Osteoblast (primary cell): ENCODE results near the gene SNW1. TPM values are rescaled to one million over a fixed set of nuclear protein-coding genes. Genes with fewer than 3 reads are reported as not detected.

ENCODE experiments used
- DNase-seq: peaks from one replicate; pipeline ENCODE4 v3.0.0; 2011; ENCODE audit warnings: low spot score, mixed read lengths; ENCODE audit not compliant: insufficient read length; ENCODE audit errors: missing footprints
- H2AFZ ChIP-seq: 2 replicates; pipeline ENCODE4 v1.6.0; 2011; ENCODE audit warnings: mild to moderate bottlenecking, low read length
- H3K27ac ChIP-seq: 2 replicates; pipeline ENCODE4 v1.5.1; 2011; ENCODE audit warnings: mild to moderate bottlenecking, low read depth, low read length, moderate library complexity
- H3K27me3 ChIP-seq: 2 replicates; pipeline ENCODE4 v1.6.0; 2012; ENCODE audit warnings: mild to moderate bottlenecking, control low read depth, inconsistent platforms, low read length, moderate library complexity; ENCODE audit not compliant: insufficient read depth
- H3K36me3 ChIP-seq: 2 replicates; pipeline ENCODE4 v1.5.1; 2011; ENCODE audit warnings: mild to moderate bottlenecking, low read length, control low read depth, moderate library complexity; ENCODE audit not compliant: insufficient read depth
- H3K4me1 ChIP-seq: 2 replicates; pipeline ENCODE4 v1.5.1; 2011; ENCODE audit warnings: mild to moderate bottlenecking, low read length, control low read depth, moderate library complexity; ENCODE audit not compliant: insufficient read depth
- H3K4me2 ChIP-seq: 2 replicates; pipeline ENCODE4 v1.6.0; 2011; ENCODE audit warnings: mild to moderate bottlenecking, low read length; ENCODE audit not compliant: insufficient read depth
- H3K4me3 ChIP-seq: fragments of 200-600 bp; sonication (generic); 3 replicates; pipeline ENCODE4 v1.5.1; 2012; ENCODE audit warnings: mild to moderate bottlenecking, low read length, inconsistent platforms; ENCODE audit not compliant: insufficient read depth
- H3K79me2 ChIP-seq: 2 replicates; pipeline ENCODE4 v1.6.0; 2012; ENCODE audit warnings: mild to moderate bottlenecking, low read length, control low read depth, inconsistent platforms; ENCODE audit not compliant: insufficient read depth
- H3K9me3 ChIP-seq: 2 replicates; pipeline ENCODE4 v1.5.1; 2011; ENCODE audit warnings: low read depth, low read length, control low read depth
- H4K20me1 ChIP-seq: 2 replicates; pipeline ENCODE4 v1.6.0; 2012; ENCODE audit warnings: mild to moderate bottlenecking, low read length, control low read depth; ENCODE audit not compliant: insufficient read depth
- CTCF ChIP-seq: IDR thresholded peaks from 2 replicates; pipeline ENCODE4 v1.5.1; 2011; ENCODE audit warnings: mild to moderate bottlenecking, low read depth, low read length, moderate library complexity; ENCODE audit errors: extremely low read depth
- total RNA-seq: library from RNA; depleted of rRNA; stranded (reverse); fragments of >200 nt; gene quantifications from 2 replicates; pipeline ENCODE4 v1.2.3, GENCODE V29; 2012

SNW1 gene
- total RNA-seq, 1 donor, result 59.4 TPM

DNA sequence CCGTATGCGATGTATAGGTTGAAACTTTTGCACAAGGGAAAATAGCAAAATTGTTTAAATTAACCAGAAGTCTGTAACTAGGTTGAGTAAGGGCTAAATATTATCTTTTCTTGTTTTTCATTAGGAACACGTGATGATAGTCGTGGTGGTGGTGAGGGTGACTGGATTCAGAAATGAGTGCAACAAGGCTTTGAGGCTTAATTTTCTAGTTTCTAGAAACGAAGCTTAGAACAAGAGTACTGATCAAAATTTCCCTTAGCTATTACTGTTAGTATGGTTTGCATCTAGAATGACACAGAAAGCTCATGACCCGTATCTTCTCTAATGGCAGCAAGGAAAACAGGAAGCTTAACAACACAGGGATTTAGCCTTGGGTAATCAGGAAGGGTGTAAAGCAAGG, 46.0 kb downstream of the SNW1 start:
- H3K36me3 ChIP-seq, result peaks cover 66% of the 10 kb centered on the region

DNA sequence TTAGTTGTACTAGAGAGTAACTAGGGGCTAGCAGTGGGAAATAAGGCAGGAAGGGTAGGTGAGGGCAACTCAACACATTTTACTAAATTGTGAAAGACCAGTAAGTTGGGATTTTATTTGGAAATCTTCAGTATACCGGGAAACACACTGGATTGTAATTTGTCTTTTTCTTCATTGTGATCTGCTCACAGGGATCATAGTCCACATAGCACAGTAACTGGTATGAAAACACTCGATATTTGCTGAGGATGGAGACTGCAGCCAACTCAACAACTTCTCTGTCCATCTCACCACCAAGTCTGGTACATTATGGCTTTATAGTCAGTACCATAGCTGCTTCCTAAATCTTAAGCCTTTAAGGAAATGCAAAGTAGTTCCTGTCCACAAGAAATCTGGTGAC, 50.6 kb downstream of the SNW1 start:
- peaks cover 20% of the 10 kb centered on the region for H3K4me1 ChIP-seq
- peaks cover 82% of the 10 kb centered on the region for H3K79me2 ChIP-seq
- H3K27me3 ChIP-seq, result no peaks in the 10 kb centered on the region
- no peak overlapping the region for H3K27ac ChIP-seq
- H3K36me3 ChIP-seq, result peaks cover 36% of the 10 kb centered on the region
- no peak overlapping the region for H2AFZ ChIP-seq
- no peak overlapping the region for H3K4me3 ChIP-seq
- H3K9me3 ChIP-seq, result no peaks in the 10 kb centered on the region
- H3K4me2 ChIP-seq, result no peak overlapping the region
- no peak for TF ChIP-seq CTCF
- DNase-seq, result no peak
- H4K20me1 ChIP-seq, result peaks cover 30% of the 10 kb centered on the region

More for the DNA sequence above, 46.0 kb downstream of the SNW1 start:
- peaks cover 15% of the 10 kb centered on the region for H4K20me1 ChIP-seq
- no peaks in the 10 kb centered on the region for H3K4me1 ChIP-seq
- H2AFZ ChIP-seq, result no peak overlapping the region
- no peak overlapping the region for H3K4me3 ChIP-seq
- H3K27me3 ChIP-seq, result no peaks in the 10 kb centered on the region
- H3K79me2 ChIP-seq, result peaks cover 39% of the 10 kb centered on the region
- H3K4me2 ChIP-seq, result no peak overlapping the region
- no peak overlapping the region for H3K27ac ChIP-seq
- no peak for DNase-seq
- H3K9me3 ChIP-seq, result no peaks in the 10 kb centered on the region
- TF ChIP-seq CTCF, result no peak

- Histone ChIP-seq H3K9me3 (no peaks in the 10 kb centered on the region), H3K4me2 (peak overlapping the region; percentile 97), H3K27ac (peak overlapping the region; percentile 17), H3K79me2 (peaks cover 81% of the 10 kb centered on the region), H3K27me3 (no peaks in the 10 kb centered on the region), H3K4me3 (peak overlapping the region; percentile 94), H2AFZ (no peak overlapping the region), H3K4me1 (peaks cover 20% of the 10 kb centered on the region), H3K36me3 (peaks cover 31% of the 10 kb centered on the region), H4K20me1 (peaks cover 23% of the 10 kb centered on the region)
- DNase-seq, result no peak
- TF ChIP-seq CTCF, result no peak
These were observed 51.5 kb downstream of the SNW1 start for GRCh38 chr14:77709412-77709811.

- Histone ChIP-seq H3K27ac (peak overlapping the region; percentile 80), H3K36me3 (peaks cover 36% of the 10 kb centered on the region), H3K79me2 (peaks cover 80% of the 10 kb centered on the region), H4K20me1 (peaks cover 23% of the 10 kb centered on the region), H3K4me3 (peak overlapping the region; percentile 94), H3K27me3 (no peaks in the 10 kb centered on the region), H3K9me3 (no peaks in the 10 kb centered on the region), H3K4me2 (peak overlapping the region; percentile 97), H3K4me1 (peaks cover 20% of the 10 kb centered on the region), H2AFZ (no peak overlapping the region)
- DNase-seq, result peak; percentile 59
- TF ChIP-seq CTCF, result no peak
These were observed 52.2 kb downstream of the SNW1 start for GRCh38 chr14:77708749-77709148.
